Mesenchymal stem cell (in vitro differentiated cells and primary cell): ENCODE measurements around the gene LRRFIP1.
"Not testable (repeated sequence)": the region's sequence is repeated elsewhere in the genome, so short reads cannot be mapped to it uniquely, and the experiment has no call there.

Experiments used
- DNase-seq: peaks from one replicate; pipeline ENCODE4 v3.0.0-alpha.2; 2013
- H2AFZ ChIP-seq: one replicate; pipeline ENCODE4 v1.6.1; 2013; ENCODE audit warnings: low read depth, mild to moderate bottlenecking, control low read depth, inconsistent platforms, low read length, moderate library complexity
- H2AK5ac ChIP-seq: 2 replicates; pipeline ENCODE4 v1.6.1; 2013; ENCODE audit warnings: low read length, moderate library complexity, mild to moderate bottlenecking, inconsistent platforms; ENCODE audit not compliant: severe bottlenecking
- H2BK120ac ChIP-seq: one replicate; pipeline ENCODE4 v1.6.1; 2013; ENCODE audit warnings: low read depth, mild to moderate bottlenecking, inconsistent platforms, low read length, moderate library complexity
- H2BK12ac ChIP-seq, 2 experiments: one replicate each; pipeline ENCODE4 v1.6.1; 2013; ENCODE audit warnings: inconsistent platforms in 2 of 2, low read length in 2 of 2, mild to moderate bottlenecking in 2 of 2, moderate library complexity in 2 of 2, control low read depth in 1 of 2
- H2BK15ac ChIP-seq: one replicate; pipeline ENCODE4 v1.6.1; 2013; ENCODE audit warnings: mild to moderate bottlenecking, low read depth, inconsistent platforms; ENCODE audit not compliant: poor library complexity, severe bottlenecking
- H2BK5ac ChIP-seq: 2 replicates; pipeline ENCODE4 v1.6.1; 2013; ENCODE audit warnings: low read depth, mild to moderate bottlenecking, low read length, control low read depth, inconsistent platforms; ENCODE audit not compliant: poor library complexity, severe bottlenecking
- H3K14ac ChIP-seq, 2 experiments: one replicate each; pipeline ENCODE4 v1.6.1; 2013; ENCODE audit warnings: inconsistent platforms in 2 of 2, low read length in 2 of 2, control low read depth in 1 of 2, mild to moderate bottlenecking in 1 of 2, moderate library complexity in 1 of 2
- H3K18ac ChIP-seq, 2 experiments: one replicate each; pipeline ENCODE4 v1.6.1; 2013; ENCODE audit warnings: inconsistent platforms in 2 of 2, low read length in 2 of 2, control low read depth in 1 of 2, low read depth in 1 of 2, mild to moderate bottlenecking in 1 of 2
- H3K23ac ChIP-seq, 2 experiments: one replicate each; pipeline ENCODE4 v1.6.1; 2013; ENCODE audit warnings: inconsistent platforms in 2 of 2, low read length in 2 of 2, mild to moderate bottlenecking in 2 of 2, moderate library complexity in 2 of 2, control low read depth in 1 of 2
- H3K27ac ChIP-seq: 2 replicates; pipeline ENCODE4 v1.5.1; 2013; ENCODE audit warnings: mild to moderate bottlenecking, moderate library complexity, low read length, control low read depth, inconsistent platforms; ENCODE audit not compliant: poor library complexity, severe bottlenecking
- H3K27me3 ChIP-seq, 2 experiments: 2 replicates each; pipeline versions ENCODE4 v1.6.1 to v1.7.0; 2013; ENCODE audit warnings: low read length in 2 of 2, mild to moderate bottlenecking in 2 of 2, moderate library complexity in 2 of 2, control low read depth in 1 of 2, inconsistent platforms in 1 of 2; ENCODE audit not compliant: control insufficient read depth in 1 of 2, insufficient read depth in 1 of 2
- H3K36me3 ChIP-seq, 2 experiments: 2 replicates each; pipeline versions ENCODE4 v1.6.1 to v1.7.0; 2013; ENCODE audit warnings: low read length in 2 of 2, control low read depth in 1 of 2, inconsistent platforms in 1 of 2, low read depth in 1 of 2, mild to moderate bottlenecking in 1 of 2; ENCODE audit not compliant: insufficient read depth in 2 of 2, control insufficient read depth in 1 of 2
- H3K4ac ChIP-seq, 2 experiments: one replicate each; pipeline ENCODE4 v1.6.1; 2013; ENCODE audit warnings: inconsistent platforms in 2 of 2, low read length in 2 of 2, mild to moderate bottlenecking in 2 of 2, moderate library complexity in 2 of 2, control low read depth in 1 of 2, low read depth in 1 of 2
- H3K4me1 ChIP-seq: 2 replicates; pipeline ENCODE4 v1.6.1; 2013; ENCODE audit warnings: low read depth, low read length, control low read depth; ENCODE audit not compliant: control insufficient read depth, insufficient read depth
- H3K4me2 ChIP-seq: 2 replicates; pipeline ENCODE4 v1.6.1; 2013; ENCODE audit warnings: low read length, mild to moderate bottlenecking, inconsistent platforms; ENCODE audit not compliant: poor library complexity, severe bottlenecking
- H3K4me3 ChIP-seq, 2 experiments: 2 replicates each; pipeline versions ENCODE4 v1.5.1 to v1.7.0; 2013; ENCODE audit warnings: low read length in 2 of 2, mild to moderate bottlenecking in 2 of 2, control low read depth in 1 of 2, low read depth in 1 of 2; ENCODE audit not compliant: insufficient read depth in 1 of 2
- H3K79me1 ChIP-seq: replicated peaks from 2 replicates; pipeline ENCODE4 v1.6.1; 2013; ENCODE audit warnings: mild to moderate bottlenecking, control low read depth, low read length, inconsistent platforms; ENCODE audit not compliant: poor library complexity, severe bottlenecking
- H3K9ac ChIP-seq: 2 replicates; pipeline ENCODE4 v1.7.0; 2013; ENCODE audit warnings: mild to moderate bottlenecking, low read length, moderate library complexity
- H3K9me3 ChIP-seq: 2 replicates; pipeline ENCODE4 v1.7.0; 2013; ENCODE audit warnings: mild to moderate bottlenecking, low read length; ENCODE audit not compliant: control insufficient read depth
- H4K8ac ChIP-seq: one replicate; pipeline ENCODE4 v1.6.1; 2013; ENCODE audit warnings: inconsistent platforms, mild to moderate bottlenecking, low read length, moderate library complexity
- H4K91ac ChIP-seq: one replicate; pipeline ENCODE4 v1.6.1; 2013; ENCODE audit warnings: mild to moderate bottlenecking, low read length, inconsistent platforms
- WGBS: methylation state at CpG from one replicate; pipeline ENCODE4 v1.1.7; 2013; ENCODE audit warnings: mixed read lengths; 5-methylcytosine and 5-hydroxymethylcytosine counted together

The LRRFIP1 gene

DNA sequence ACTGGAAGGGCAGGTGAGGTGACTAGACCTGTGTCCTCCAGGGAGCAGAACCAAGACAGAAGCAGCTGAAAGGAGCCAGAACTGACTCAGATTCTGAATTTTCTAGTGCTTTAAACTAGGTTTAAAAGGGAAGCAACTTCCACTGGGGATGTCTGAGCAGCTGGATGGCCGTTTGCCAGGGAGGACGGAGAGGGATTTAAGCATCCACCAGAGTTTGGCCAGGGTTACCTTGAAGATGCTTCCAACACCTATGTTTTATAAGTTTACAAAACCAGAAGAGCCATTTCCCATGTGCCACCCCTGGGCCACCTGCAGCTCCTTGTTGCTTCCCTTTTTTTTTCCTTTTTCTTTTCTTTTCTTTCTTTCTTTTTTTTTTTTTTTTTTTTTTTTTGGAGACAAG lies 122.6 kb downstream of the LRRFIP1 start:
- Histone ChIP-seq H2BK5ac (no peak overlapping the region), H2AFZ (no peak overlapping the region), H3K4me2 (no peak overlapping the region), H3K4me3 (no peak overlapping the region), H3K4me1 (no peaks in the 10 kb centered on the region), H2BK15ac (no peak overlapping the region), H3K18ac (no peak overlapping the region), H3K23ac (no peak overlapping the region), H3K27me3 (no peaks in the 10 kb centered on the region), H2BK12ac (no peak overlapping the region), H3K14ac (no peak overlapping the region), H4K91ac (no peak overlapping the region), H3K79me1 (peaks cover 42% of the 10 kb centered on the region), H2AK5ac (no peak overlapping the region), H3K36me3 (peaks cover 38 to 74% of the 10 kb centered on the region in 2 experiments), H3K4ac (no peak overlapping the region), H2BK120ac (no peak overlapping the region), H4K8ac (no peak overlapping the region), H3K9ac (no peak overlapping the region), H3K9me3 (no peaks in the 10 kb centered on the region), H3K27ac (no peak overlapping the region)
- DNase-seq = no peak
- 97% methylated on average over 2 of the region's 2 CpGs for WGBS

- not testable (repeated sequence) for H2AK5ac ChIP-seq, H2BK12ac ChIP-seq, H2AFZ ChIP-seq, H3K9ac ChIP-seq, H2BK5ac ChIP-seq, H3K14ac ChIP-seq, H2BK15ac ChIP-seq, H3K4ac ChIP-seq, DNase-seq, H3K18ac ChIP-seq, H3K4me2 ChIP-seq, H2BK120ac ChIP-seq, H3K4me3 ChIP-seq, H3K27me3 ChIP-seq, H4K8ac ChIP-seq, H3K9me3 ChIP-seq, H4K91ac ChIP-seq, H3K4me1 ChIP-seq, H3K23ac ChIP-seq, H3K27ac ChIP-seq
- Histone ChIP-seq H3K36me3 (peaks cover 43 to 79% of the 10 kb centered on the region in 2 experiments), H3K79me1 (peaks cover 42% of the 10 kb centered on the region)
- WGBS = over 99% methylated on average over 15 of the region's 15 CpGs
Measured at GRCh38 chr2:237750441-237750840, 123.1 kb downstream of the LRRFIP1 start.

GRCh38 chr2:237752761-237753165 lies 125.4 kb downstream of the LRRFIP1 start:
- H2BK15ac ChIP-seq = no peak overlapping the region
- H3K23ac ChIP-seq = no peak overlapping the region
- WGBS = 99% methylated on average over 5 of the region's 5 CpGs
- no peak overlapping the region for H3K4me2 ChIP-seq
- H2AK5ac ChIP-seq = no peak overlapping the region
- H3K36me3 ChIP-seq = peaks cover 43 to 94% of the 10 kb centered on the region in 2 experiments
- no peaks in the 10 kb centered on the region for H3K9me3 ChIP-seq
- no peaks in the 10 kb centered on the region for H3K4me1 ChIP-seq
- H3K9ac ChIP-seq = no peak overlapping the region
- H4K8ac ChIP-seq = no peak overlapping the region
- no peak overlapping the region for H2BK12ac ChIP-seq
- H4K91ac ChIP-seq = no peak overlapping the region
- no peak overlapping the region for H3K4me3 ChIP-seq
- H3K4ac ChIP-seq = no peak overlapping the region
- no peak overlapping the region for H3K27ac ChIP-seq
- no peak for DNase-seq
- peaks cover 26% of the 10 kb centered on the region for H3K79me1 ChIP-seq
- no peak overlapping the region for H2BK5ac ChIP-seq
- no peak overlapping the region for H3K14ac ChIP-seq
- no peak overlapping the region for H2BK120ac ChIP-seq
- H3K18ac ChIP-seq = no peak overlapping the region
- no peak overlapping the region for H2AFZ ChIP-seq
- no peaks in the 10 kb centered on the region for H3K27me3 ChIP-seq

- H3K4me3 ChIP-seq = no peak overlapping the region
- no peak overlapping the region for H2BK120ac ChIP-seq
- no peak overlapping the region for H4K91ac ChIP-seq
- no peak overlapping the region for H2BK12ac ChIP-seq
- DNase-seq = peak; percentile 46
- H2AK5ac ChIP-seq = no peak overlapping the region
- H3K79me1 ChIP-seq = peaks cover 25% of the 10 kb centered on the region
- no peaks in the 10 kb centered on the region for H3K4me1 ChIP-seq
- WGBS = 38% methylated on average over 2 of the region's 3 CpGs
- no peak overlapping the region for H3K9ac ChIP-seq
- H3K14ac ChIP-seq = no peak overlapping the region
- no peak overlapping the region for H3K4ac ChIP-seq
- H3K23ac ChIP-seq = no peak overlapping the region
- no peaks in the 10 kb centered on the region for H3K9me3 ChIP-seq
- H2BK5ac ChIP-seq = no peak overlapping the region
- no peak overlapping the region for H2AFZ ChIP-seq
- no peak overlapping the region for H2BK15ac ChIP-seq
- H3K4me2 ChIP-seq = no peak overlapping the region
- no peak overlapping the region for H3K18ac ChIP-seq
- no peaks in the 10 kb centered on the region for H3K27me3 ChIP-seq
- H3K27ac ChIP-seq = no peak overlapping the region
- peaks cover 45 to 94% of the 10 kb centered on the region in 2 experiments for H3K36me3 ChIP-seq
- H4K8ac ChIP-seq = no peak overlapping the region
Measured at GRCh38 chr2:237754182-237754581, 126.8 kb downstream of the LRRFIP1 start.
